HUDEP-2 (cell line): ENCODE results near the gene LIG1.

Experiments used
- DNase-seq, 76 experiments: peaks; one replicate each; lab custom pipeline; 2025; ENCODE audit not compliant: unreplicated experiment in 76 of 76; lab: John Stamatoyannopoulos, UW

Gene LIG1

DNA sequence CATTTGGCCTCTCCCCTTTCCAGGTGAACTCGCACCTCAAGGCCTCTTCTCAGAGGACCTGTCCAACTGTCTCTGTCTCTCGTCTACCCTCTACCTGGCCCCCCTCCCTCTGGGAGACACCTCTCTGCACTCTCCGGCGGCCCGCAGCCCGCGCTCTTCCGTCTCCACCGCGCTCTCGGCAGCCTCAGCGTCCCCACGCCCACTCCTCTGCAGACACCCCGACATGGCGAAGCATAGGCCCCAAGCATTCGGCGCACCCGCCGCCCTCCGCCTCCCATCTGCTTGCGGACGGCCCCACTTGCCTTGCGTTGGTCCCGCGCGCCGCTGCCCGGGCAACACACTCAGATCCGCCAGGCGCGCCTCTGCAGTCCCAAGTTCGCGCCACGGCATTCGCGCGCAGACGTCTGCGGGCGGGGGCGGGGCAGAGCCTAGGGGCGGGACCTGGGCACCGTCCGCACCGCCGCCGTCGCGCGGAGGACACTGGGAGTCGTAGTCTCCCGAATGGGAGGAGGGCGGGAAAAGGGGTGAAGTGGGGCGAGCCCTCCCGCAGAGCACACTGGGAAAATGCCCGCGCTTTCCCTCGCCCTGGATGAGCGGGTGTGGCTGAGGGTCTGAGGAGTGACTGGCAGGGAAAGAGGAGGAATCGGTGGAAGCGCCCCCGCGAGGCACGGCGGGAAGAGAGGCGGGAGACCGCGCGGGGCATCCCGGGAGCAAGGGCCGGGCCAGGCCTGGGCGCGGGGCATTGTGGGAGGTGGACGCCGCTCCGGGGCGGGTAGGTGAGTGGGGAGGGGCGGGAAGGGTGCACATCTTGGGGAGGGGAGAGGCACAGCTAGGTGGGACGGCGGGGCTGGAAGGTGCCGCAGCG is at the start of gene LIG1, which contains the start of gene ZSWIM9:
TSS of gene LIG1 (minus strand) at position 406 of the 865 bp plus-strand sequence. CDS start 4,778 bp downstream, outside the sequence.
TSS of gene ZSWIM9 (plus strand) at position 742 of the 865 bp plus-strand sequence. CDS start 1,123 bp downstream, outside the sequence.
- DNase-seq: peak in 75 of 76 experiments; percentile 65 to 99 (median 94)

DNA sequence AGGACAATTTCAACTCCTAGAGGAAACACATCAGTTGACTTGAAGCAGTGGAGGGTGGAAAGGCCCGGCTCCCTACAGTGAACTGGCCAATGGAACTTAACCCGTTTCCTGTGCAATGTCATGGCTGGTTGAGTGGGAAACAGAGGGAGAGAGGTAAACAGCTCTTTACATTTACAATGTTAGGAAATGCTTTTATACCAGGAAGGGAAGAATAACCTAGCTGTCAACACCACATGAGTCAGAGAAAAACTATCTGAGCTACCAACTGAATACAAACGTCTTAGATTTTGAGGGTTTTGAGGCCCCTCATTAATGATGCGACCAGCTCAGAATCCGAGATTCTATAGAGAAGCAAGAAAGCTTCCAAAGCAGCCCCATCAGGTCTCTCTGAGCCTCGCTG is 48.9 kb upstream of the LIG1 start:
- DNase-seq: no peak

DNA sequence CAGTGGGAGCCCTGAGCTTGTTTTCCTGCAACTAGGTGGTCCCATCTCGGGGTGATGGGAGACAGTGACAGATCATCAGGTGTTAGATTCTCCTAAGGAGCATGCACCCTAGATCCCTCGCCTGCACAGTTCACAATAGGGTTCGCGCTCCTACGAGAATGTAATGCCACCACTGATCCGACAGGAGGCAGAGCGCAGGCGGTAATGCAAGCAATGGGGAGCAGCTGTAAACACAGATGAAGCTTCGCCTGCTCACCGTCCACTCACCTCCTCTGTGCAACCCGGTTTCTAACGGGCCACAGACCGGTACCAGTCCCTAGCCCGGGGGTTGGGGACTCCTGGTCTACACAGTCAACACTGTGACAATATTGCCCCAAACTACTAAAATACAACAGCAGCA is 46.8 kb upstream of the LIG1 start:
- no peak for DNase-seq

DNA sequence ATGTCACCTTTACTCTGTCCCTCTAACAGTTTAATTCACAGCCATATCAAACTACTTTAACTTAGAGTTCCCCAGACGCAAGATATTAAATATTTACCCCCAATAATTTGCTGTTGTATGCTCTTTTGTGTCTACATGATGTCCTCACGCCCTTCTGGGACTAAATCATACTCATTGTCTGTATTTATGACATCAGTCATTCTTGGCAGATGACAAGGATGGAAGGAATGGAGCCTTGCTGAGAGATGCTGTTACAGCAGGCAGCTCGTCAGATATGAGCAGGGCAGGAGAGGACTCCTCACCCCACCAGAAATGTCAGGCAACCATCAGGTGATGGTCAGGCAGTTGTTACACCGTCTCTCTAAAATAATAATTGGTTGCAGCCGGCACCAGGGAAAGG is 43.8 kb upstream of the LIG1 start:
- no peak for DNase-seq

DNA sequence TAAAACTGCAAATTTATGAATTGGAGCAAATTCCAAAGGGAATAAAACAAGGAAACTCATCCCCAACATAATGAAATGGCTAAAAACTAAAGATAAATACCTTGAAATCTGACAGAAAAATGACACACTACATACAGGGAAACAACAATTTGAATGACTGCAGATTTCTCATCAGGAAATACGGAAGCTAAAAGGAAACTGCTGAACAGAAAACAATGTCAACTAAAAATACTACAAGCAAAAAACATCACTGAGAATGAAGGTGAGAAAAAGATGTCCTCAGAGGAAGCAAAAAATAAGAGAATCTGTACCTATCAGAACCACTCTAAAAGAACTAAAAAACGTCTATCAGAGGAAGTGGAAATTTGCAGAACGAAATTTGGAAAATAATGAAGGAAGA is 39.9 kb upstream of the LIG1 start:
- DNase-seq: no peak

DNA sequence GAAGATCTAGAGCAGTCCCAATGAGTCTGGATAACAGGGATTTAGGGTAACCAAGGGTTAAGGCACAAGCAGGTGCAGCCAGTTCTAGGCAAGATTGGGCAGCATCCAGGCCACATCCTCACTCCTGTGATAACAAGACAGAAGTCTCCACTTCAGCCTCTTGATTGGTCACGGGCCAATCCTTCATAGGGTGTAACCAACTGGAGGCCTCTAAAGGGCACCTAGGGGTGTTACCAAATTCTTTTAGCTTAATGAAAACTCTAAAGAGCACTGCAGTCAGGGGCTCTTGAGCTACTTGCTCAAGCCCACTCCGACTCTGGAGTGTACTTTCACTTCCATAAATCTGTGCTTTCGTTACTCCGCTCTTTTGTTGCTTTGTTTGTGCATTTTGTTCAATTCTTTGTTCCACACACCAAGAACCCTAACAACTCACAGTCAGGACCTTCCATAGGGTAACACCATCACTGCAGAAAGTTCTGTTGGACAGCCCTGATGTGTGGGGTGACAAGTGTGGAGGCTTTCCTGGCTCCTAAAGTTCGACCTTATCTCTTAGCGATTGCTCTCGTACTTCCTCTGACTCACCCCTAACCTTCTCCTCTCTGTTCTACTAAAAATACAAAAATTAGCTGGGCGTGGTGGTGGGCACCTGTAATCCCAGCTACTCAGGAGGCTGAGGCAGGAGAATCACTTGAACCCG is 36.4 kb upstream of the LIG1 start:
- peak in 73 of 76 experiments; percentile 16 to 87 (median 65) for DNase-seq

DNA sequence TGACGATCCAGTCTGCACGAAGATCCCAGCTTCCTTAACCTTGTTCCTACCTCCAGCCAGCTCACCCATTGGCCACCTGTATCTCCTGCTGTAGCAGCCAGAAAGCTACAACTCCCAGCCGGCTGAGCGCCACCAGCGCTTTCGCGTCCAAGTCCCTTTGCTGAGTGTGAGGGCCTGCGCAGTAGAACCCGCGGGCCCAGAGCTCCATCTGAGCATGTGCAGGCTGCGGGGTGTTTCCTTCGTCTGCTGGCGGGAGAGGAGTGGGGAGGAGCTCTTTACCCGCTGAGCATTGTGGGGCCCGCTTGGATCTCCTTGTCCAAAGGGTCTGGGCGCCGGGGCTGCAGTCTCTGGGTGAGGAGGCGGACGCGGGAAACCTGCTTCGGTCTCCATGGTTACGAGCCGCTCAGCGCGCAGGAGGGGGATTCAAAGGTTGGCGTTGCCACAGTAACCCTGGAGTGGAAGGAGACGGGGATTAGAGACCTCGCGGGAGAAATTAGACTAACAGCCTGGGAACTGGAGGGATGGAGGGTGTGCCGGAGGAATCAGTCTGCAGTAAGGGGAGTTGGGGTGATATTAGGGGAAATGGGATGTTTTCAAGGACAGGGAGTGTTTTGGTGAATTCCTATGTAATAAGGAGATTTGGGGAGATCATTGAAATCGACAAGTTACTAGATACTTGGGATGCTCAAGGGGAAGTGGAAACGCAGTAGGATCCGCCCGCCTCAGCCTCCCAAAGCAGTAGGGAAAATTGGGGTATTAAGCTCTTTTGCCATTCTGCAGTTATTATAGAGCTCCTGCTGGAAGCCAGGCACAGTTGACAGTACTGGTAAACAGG is 33.9 kb upstream of the LIG1 start:
- peak in 75 of 76 experiments; percentile 70 to 97 (median 94) for DNase-seq

DNA sequence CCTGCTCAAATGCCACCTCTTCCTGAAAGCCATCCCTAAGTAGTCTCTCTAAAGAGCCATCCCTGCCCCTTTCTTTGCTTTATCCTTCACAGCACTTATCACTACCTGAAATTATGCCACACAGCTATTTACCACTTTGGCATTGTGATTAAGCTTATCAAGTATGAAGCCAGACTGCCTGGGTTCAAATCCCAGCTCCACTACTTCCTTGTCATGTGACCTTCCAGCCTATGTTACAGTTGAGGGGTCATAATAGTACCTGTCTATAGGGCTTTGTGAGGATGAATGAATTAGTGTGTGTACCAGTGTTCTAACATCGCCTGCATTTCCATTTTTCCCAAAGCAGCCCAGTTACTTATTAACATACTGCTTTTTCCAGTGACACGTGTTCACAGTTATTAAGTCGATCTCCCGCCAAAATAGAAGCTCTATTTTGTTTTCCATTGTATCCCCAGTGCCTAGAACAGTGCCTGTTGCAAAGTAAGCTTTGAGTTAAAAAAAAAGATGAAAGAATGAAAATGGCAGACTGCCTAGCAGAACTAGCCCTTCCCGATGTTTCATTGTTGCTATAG is 33.2 kb upstream of the LIG1 start:
- peak in 47 of 76 experiments; percentile 10 to 68 (median 34) for DNase-seq

DNA sequence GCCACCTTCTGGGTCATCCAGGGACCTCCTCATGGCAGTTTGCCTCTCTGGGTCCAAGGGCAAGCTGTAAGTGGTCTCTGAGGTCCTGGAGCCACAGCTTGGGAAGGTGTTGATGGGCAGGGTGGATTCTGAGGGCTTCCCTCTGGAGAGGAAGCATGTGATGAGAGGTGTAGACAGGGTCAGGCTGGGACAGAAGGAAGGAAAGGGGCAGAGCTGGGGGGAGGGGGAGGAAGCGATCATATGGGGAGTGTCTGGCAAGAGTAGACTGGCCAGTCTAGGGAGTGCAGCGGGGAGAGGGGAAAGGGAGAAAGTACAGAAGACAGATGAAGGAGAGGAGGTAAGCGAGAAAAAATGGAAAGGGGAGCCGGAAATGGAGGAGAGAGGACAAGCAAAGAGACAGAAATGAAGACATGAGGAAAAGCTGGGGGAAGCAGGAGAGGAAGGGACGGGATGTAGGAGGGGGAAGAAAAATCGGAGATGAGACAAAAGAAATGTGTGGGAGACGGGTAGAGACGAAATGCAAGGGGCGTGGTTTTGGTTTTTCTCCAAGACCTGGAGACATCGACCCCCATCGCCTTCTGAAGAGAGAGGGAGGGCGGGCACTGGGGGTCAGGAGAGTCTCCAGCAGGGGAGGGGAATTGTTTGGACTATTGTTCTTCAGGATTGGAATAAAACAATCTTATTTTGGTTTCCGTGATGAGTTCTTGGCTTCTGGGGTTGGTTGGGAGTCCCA is 27.0 kb upstream of the LIG1 start:
- DNase-seq: no peak

DNA sequence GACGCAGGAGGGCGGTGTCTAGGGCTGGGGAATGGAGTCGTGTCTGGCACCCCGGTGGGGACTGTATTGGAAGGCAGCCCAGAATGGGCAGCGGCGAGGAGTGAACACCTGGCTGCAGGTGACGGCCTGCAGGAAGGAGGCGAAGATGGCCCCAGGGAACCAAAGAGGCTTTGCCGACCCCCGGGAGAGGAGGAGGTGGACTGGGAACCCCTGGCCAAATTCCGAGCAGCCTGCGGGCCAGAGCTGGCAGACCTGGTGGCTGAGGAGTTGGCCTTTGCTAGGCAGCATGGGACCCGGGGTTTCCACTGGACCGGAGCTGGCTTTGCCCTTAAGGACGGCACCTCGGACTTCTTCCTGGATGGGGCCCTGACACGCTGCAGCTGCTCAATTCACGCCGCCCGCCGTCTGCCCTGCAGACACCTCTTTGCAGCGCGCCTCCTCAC is 26.2 kb upstream of the LIG1 start:
- DNase-seq: no peak

DNA sequence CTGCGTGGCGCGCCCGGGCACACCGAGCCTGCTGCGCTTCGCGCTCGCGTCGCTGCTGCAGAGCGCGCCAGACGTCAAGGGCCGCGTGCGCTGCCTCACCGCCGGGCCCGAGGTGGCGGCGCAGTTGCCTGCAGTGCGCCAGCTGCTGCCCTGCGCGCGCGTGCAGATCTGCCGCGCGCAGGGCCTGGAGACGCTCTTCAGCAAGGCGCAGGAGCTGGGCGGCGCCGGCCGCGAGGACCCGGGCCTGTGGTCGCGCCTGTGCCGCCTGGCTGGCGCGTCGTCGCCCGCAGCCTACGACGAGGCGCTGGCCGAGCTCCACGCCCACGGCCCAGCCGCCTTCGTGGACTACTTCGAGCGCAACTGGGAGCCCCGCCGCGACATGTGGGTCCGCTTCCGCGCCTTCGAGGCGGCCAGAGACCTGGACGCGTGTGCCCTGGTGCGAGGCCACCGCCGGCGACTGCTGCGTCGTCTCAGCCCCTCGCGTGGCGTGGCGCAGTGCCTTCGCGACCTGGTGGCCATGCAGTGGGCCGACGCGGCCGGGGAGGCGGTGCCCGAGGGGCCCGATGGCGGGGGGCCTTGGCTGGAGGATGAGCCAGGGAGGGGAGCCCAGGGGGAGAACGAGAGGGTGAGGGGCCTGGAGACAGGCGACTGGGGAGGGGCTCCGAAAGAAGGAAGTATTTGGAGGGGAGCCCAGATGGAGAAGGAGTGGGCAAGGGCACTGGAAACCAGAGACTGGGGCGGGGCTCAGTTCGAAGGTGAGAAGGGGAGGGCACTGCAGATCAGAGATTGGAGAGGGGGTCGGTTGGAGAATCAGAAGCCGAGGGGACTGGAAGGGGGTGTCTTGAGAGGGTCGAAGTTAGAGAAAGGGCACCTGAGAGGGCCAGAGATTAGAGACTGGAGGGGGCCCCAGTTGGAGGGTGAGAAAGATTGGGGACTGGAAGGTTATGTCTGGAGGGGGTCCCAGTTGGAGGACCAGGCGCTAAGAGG is 25.0 kb upstream of the LIG1 start:
- DNase-seq: no peak

DNA sequence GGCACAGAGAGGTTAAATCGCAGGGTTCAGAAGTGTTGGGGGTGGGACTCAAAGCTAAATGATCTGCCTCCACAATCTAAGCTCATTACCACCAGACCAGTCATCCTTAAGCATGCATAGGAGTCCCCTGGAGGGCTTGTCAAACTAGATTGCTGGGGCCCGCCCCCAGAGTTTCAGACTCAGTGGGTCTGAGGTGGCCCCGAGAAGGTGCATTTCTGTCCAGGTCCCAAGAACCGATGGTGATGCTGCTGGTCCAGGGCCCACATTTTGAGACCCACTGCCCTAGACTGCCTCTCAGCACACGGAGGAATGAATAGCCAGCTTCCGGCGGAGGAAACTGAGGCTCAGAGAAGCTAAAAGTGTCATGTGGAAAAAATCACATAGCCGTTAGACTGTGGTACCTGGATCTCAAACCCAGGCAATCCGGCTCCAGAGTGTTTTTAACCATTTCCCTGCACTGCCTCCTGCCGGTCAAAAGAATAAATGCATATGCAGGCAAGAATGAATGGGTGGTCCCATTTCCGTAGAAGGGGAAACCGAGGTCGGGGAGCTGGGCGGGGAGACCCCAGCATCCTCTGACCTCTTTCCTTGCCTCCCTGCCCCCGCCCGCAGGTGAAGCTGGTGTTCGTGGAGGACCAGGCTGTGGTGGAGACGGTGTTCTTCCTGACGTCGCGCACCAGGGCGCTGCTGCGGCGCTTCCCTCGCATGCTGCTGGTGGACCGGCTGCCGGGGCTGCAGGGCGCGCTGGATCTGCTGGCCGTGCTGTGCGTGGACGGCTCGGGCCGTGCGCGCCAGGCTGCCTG is 24.1 kb upstream of the LIG1 start:
- DNase-seq: peak in 22 of 76 experiments; percentile 5 to 58 (median 22)

DNA sequence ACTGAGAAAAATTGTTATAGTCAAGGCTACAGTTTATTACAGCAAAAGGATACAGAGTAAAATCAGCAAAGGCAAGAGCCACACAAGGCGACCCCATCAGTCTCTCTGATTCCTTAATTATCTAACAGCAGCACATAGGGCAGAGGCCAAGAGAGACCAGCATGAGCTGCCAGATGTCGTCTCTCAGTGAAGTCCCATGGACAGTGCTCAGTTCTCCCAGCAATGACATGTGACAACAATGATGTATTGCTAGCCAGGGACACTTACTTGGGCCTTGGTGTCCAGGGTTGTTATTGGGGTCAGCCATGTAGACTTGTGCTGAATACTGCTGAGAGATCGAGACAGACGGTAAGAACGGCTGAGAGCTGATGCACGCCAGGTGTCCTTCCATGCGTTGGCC is 22.6 kb upstream of the LIG1 start:
- DNase-seq: no peak

DNA sequence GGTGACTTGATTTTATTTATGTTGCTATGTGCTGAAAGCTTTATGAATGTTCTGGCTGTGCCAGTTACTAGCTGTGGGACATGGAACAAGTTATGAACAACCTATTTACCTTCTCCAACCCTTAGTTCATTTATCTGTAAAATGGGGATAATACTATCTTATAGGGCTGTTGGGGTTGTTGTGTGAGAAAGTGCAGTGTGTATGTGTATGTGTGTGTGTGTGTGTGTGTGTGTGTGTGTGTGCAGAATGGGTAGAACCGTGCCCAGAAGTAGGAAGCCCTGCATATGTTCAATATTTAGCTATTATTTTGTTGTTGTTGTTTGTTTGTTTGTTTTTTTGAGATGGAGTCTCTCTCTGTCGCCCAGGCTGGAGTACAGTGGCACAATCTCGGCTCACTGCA is 20.7 kb upstream of the LIG1 start:
- DNase-seq: no peak

DNA sequence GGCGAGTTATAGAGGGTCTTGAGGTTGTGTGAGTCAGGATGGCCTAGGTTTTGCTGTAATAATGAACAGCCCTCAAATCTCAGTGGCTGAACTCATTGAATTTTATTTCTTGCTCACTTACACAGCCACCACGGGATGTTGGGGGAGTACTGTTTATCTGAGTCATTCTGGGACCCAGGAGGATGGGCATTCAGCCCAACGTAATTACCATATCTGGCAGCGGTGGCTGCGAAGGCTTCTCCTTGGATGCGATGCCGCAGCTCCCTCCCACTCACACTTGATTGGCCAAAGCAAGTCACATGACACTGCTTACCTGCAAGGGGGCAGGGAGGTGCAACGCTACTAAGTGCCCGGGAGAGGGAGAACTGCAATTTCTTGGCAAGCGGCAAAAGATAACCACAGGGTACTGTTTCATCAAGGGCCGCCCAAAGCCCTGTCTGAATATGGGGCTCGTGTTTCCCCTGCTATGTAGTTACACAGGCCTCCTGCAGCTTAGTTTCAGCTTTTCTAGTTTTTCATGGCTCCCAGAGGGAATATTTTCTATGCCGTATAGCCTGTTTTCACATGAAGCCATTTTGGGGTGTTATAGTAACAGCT is 20.2 kb upstream of the LIG1 start:
- DNase-seq: peak in 70 of 76 experiments; percentile 27 to 96 (median 80)

DNA sequence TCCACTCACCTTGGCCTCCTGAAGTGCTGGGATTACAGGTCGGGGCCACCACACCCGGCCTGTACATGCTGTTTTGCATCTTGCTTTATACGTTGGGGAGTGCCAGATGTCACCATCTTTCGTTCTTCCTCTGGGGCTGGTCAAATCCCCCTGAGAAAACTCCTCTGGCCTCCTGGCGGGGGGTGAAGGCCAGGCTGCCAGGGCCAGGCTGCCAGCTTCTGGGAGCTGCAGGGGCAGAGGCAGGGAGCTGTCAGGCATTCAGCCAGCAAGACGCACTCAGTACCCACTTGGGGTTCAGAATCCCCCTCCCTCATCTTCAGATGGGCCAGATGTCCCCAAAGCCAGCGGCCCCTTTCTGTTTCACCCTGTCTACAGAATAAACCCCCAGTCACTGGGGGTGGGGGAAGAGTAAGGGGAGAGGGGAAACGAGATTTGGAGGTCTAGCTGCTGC is 16.4 kb upstream of the LIG1 start:
- no peak for DNase-seq

DNA sequence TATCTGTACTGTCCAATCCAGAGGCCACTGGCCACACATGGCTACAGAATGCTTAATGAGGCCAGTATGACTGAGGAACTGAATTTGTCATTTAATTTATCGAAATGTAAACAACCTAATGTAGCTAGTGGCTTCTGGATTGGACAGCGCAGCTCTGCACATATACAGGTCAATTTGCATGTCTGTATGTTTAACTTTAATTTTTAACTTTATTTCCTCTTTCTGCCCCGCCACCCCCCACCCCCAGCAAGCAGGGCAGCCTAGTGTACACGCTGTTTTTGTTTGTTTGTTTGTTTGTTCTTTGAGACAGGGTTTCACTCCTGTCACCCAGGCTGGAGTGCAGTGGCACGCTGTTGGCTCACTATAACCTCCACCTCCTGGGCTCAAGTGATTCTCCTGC is 15.9 kb upstream of the LIG1 start:
- DNase-seq: no peak
